SU-DHL-6 (cell line): Measurements from ENCODE around the gene ACOX1.

Experiments
- H2AFZ ChIP-seq: fragments of 200-600 bp; sonication (generic); 2 replicates; pipeline ENCODE4 v1.6.1; 2014; ENCODE audit warnings: low read depth, mild to moderate bottlenecking, moderate library complexity, mixed read lengths, antibody characterized with exemption, low read length; ENCODE audit not compliant: severe bottlenecking
- H3F3A ChIP-seq: fragments of 200-600 bp; shearing (Covaris generic); 2 replicates; pipeline ENCODE4 v1.6.0; 2016; ENCODE audit warnings: antibody characterized with exemption, mild to moderate bottlenecking; ENCODE audit not compliant: insufficient read depth
- H3K27ac ChIP-seq: fragments of 200-600 bp; sonication (generic); 2 replicates; pipeline ENCODE4 v1.5.1; 2016; ENCODE audit warnings: low read depth, mild to moderate bottlenecking, low read length, moderate library complexity, mixed read lengths
- H3K27me3 ChIP-seq: fragments of 200-600 bp; sonication (generic), shearing (Covaris generic); 2 replicates; pipeline ENCODE4 v1.6.0; 2014; ENCODE audit warnings: mild to moderate bottlenecking, low read length
- H3K36me3 ChIP-seq: fragments of 200-600 bp; sonication (generic); 2 replicates; pipeline ENCODE4 v1.6.1; 2014; ENCODE audit warnings: mild to moderate bottlenecking, low read length, mixed read lengths
- H3K4me2 ChIP-seq: fragments of 300-600, 200-600 bp; shearing (Covaris generic), sonication (generic); 2 replicates; pipeline ENCODE4 v1.6.0; 2014; ENCODE audit warnings: low read length, low read depth, mild to moderate bottlenecking; ENCODE audit not compliant: poor library complexity, severe bottlenecking
- H3K4me3 ChIP-seq: fragments of 200-600 bp; sonication (generic); 2 replicates; pipeline ENCODE4 v1.5.1; 2014; ENCODE audit warnings: antibody characterized with exemption, low read length, mild to moderate bottlenecking, mixed read lengths; ENCODE audit not compliant: insufficient read depth, poor library complexity, severe bottlenecking
- H3K79me2 ChIP-seq: fragments of 200-600 bp; sonication (generic); 2 replicates; pipeline ENCODE4 v1.6.1; 2014; ENCODE audit warnings: mild to moderate bottlenecking, low read length, moderate library complexity; ENCODE audit not compliant: insufficient read depth
- H3K9ac ChIP-seq: fragments of 200-600 bp; sonication (generic); 2 replicates; pipeline ENCODE4 v1.7.0; 2014; ENCODE audit warnings: mild to moderate bottlenecking, low read length
- H3K9me2 ChIP-seq: fragments of 200-600 bp; sonication (generic); replicated peaks from 2 replicates; pipeline ENCODE4 v1.6.1; 2014; ENCODE audit warnings: low read length; ENCODE audit not compliant: insufficient read depth
- H3K9me3 ChIP-seq: fragments of 200-600 bp; sonication (generic); 2 replicates; pipeline ENCODE4 v1.6.1; 2014; ENCODE audit warnings: low read length, mixed read lengths; ENCODE audit not compliant: insufficient read depth
- H4K20me1 ChIP-seq: fragments of 200-600 bp; sonication (generic); 2 replicates; pipeline ENCODE4 v1.6.1; 2014; ENCODE audit warnings: low read depth, mild to moderate bottlenecking, antibody characterized with exemption, low read length, moderate library complexity, mixed read lengths
- EZH2phosphoT487 ChIP-seq: fragments of 200-600 bp; sonication (generic), shearing (Covaris generic); conservative IDR thresholded peaks from 2 replicates; pipeline ENCODE4 v1.6.1; 2018; ENCODE audit warnings: mild to moderate bottlenecking, antibody characterized with exemption, low read length, moderate library complexity, mixed read lengths
- TF ChIP-seq, protein P1 (sequence below): fragments of 200-600 bp; sonication (generic); IDR thresholded peaks from one replicate; pipeline ENCODE4 v1.5.1; 2017; ENCODE audit warnings: antibody characterized with exemption, mild to moderate bottlenecking, low read length, moderate library complexity; ENCODE audit not compliant: insufficient read depth, poor library complexity, severe bottlenecking

ACOX1 gene

GRCh38 chr17:76008630-76009425 is 29.9 kb upstream of the ACOX1 start:
- no peaks in the 10 kb centered on the region for H3K36me3 ChIP-seq

DNA sequence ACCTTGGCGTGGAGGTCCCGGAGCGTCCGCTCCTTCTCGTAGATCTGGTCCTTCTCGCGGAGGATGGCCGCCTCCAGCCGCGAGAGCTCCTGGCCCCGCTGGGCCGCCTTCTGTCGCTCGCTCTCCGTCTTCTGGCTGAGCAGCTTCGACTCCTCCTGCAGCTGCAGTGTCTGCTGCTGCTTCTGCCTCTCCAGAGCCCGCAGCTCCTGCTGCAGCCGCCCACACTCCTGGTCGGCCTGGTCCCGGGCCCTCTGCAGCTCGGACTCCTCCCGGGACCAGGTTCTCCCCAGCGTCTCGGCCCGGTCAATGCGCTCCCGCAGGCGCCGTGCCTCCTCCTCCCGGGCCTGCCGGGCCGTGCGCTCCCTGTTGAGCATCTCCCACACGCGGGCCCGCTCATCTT is 29.2 kb upstream of the ACOX1 start:
- Histone ChIP-seq H4K20me1 (no peaks in the 10 kb centered on the region), H3K9me2 (no peaks in the 10 kb centered on the region), H3K36me3 (no peaks in the 10 kb centered on the region), H2AFZ (no peak overlapping the region), H3K27me3 (no peaks in the 10 kb centered on the region), H3F3A (no peaks in the 10 kb centered on the region), H3K79me2 (no peaks in the 10 kb centered on the region), H3K27ac (no peak overlapping the region), H3K4me2 (no peak overlapping the region), H3K9ac (no peak overlapping the region), H3K9me3 (no peaks in the 10 kb centered on the region), H3K4me3 (no peak overlapping the region)
- TF ChIP-seq, protein P1, sequence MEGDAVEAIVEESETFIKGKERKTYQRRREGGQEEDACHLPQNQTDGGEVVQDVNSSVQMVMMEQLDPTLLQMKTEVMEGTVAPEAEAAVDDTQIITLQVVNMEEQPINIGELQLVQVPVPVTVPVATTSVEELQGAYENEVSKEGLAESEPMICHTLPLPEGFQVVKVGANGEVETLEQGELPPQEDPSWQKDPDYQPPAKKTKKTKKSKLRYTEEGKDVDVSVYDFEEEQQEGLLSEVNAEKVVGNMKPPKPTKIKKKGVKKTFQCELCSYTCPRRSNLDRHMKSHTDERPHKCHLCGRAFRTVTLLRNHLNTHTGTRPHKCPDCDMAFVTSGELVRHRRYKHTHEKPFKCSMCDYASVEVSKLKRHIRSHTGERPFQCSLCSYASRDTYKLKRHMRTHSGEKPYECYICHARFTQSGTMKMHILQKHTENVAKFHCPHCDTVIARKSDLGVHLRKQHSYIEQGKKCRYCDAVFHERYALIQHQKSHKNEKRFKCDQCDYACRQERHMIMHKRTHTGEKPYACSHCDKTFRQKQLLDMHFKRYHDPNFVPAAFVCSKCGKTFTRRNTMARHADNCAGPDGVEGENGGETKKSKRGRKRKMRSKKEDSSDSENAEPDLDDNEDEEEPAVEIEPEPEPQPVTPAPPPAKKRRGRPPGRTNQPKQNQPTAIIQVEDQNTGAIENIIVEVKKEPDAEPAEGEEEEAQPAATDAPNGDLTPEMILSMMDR: no peak
- TF ChIP-seq EZH2phosphoT487: no peak

More at GRCh38 chr17:76008630-76009425, 29.9 kb upstream of the ACOX1 start:
- no peaks in the 10 kb centered on the region for H3K9me2 ChIP-seq
- no peaks in the 10 kb centered on the region for H4K20me1 ChIP-seq
- no peaks in the 10 kb centered on the region for H3K27me3 ChIP-seq
- no peak overlapping the region for H3K9ac ChIP-seq
- H3K27ac ChIP-seq: no peak overlapping the region
- H3F3A ChIP-seq: no peaks in the 10 kb centered on the region
- H3K4me3 ChIP-seq: no peak overlapping the region
- no peak for TF ChIP-seq EZH2phosphoT487
- TF ChIP-seq, protein P1: no peak
- no peak overlapping the region for H2AFZ ChIP-seq
- no peaks in the 10 kb centered on the region for H3K9me3 ChIP-seq
- no peaks in the 10 kb centered on the region for H3K79me2 ChIP-seq
- H3K4me2 ChIP-seq: no peak overlapping the region

- TF ChIP-seq, protein P1: no peak
- TF ChIP-seq EZH2phosphoT487: no peak
- Histone ChIP-seq H3K9me3 (no peaks in the 10 kb centered on the region), H3K27ac (no peak overlapping the region), H3K9ac (no peak overlapping the region), H3K4me3 (no peak overlapping the region), H3F3A (no peaks in the 10 kb centered on the region), H3K9me2 (no peaks in the 10 kb centered on the region), H3K79me2 (no peaks in the 10 kb centered on the region), H2AFZ (no peak overlapping the region), H3K27me3 (no peaks in the 10 kb centered on the region), H3K36me3 (no peaks in the 10 kb centered on the region), H3K4me2 (no peak overlapping the region), H4K20me1 (no peaks in the 10 kb centered on the region)
These were observed 28.8 kb upstream of the ACOX1 start for GRCh38 chr17:76007850-76008165.
